OCI-LY1 (cell line): ENCODE data around the gene OR5K2.

Source experiments
- CTCF ChIP-seq: fragments of 200-600 bp; sonication (generic), shearing (Covaris generic); IDR thresholded peaks from 2 replicates; pipeline ENCODE4 v1.5.1; 2017; ENCODE audit warnings: mild to moderate bottlenecking, antibody characterized with exemption, low read length, moderate library complexity, mixed read lengths
- EZH2 ChIP-seq: fragments of 200-600 bp; sonication (generic), shearing (Covaris generic); IDR thresholded peaks from 2 replicates; pipeline ENCODE4 v1.8.0; 2017; ENCODE audit warnings: borderline replicate concordance, mixed run types, mild to moderate bottlenecking, antibody characterized with exemption, low read length, moderate library complexity, mixed read lengths

- TF ChIP-seq CTCF (no peak), EZH2 (no peak)
These were observed 17.5 kb downstream of the OR5K2 start for GRCh38 chr3:98514948-98515347.
